K562 treated with DMSO at 1 percent for 4 hours (cell line): ENCODE results near the gene PML. TPM values are rescaled to one million over a fixed set of nuclear protein-coding genes. Genes with fewer than 3 reads are reported as not detected.

Source experiments
- total RNA-seq: library from RNA; unstranded; fragments of 300-600 nt; gene quantifications from 2 replicates; pipeline ENCODE4 v1.2.3, GENCODE V29; 2022; ENCODE audit not compliant: insufficient read depth

Gene PML
- 31.2 and 36.4 TPM in 2 replicates for total RNA-seq

DNA sequence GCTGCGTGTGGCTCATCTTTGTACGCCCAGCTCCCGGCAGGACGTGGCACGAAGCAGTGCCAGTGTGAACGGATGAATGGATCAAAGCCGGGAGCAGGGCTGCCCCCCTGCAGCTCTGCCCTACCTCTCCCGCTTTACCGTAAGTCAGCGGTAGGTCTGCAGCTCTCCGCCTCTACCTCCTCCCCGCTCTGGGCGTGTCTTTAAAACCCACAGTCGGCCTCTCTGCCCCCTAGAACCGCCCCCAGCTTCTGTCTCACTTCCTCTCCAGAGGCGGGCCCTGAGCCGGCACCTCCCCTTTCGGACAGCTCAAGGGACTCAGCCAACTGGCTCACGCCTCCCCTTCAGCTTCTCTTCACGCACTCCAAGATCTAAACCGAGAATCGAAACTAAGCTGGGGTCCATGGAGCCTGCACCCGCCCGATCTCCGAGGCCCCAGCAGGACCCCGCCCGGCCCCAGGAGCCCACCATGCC, at the start of gene PML:
TSS of gene PML (plus strand) at position 304 of the 471 bp plus-strand sequence. CDS start at position 401, 97 bp downstream.

DNA sequence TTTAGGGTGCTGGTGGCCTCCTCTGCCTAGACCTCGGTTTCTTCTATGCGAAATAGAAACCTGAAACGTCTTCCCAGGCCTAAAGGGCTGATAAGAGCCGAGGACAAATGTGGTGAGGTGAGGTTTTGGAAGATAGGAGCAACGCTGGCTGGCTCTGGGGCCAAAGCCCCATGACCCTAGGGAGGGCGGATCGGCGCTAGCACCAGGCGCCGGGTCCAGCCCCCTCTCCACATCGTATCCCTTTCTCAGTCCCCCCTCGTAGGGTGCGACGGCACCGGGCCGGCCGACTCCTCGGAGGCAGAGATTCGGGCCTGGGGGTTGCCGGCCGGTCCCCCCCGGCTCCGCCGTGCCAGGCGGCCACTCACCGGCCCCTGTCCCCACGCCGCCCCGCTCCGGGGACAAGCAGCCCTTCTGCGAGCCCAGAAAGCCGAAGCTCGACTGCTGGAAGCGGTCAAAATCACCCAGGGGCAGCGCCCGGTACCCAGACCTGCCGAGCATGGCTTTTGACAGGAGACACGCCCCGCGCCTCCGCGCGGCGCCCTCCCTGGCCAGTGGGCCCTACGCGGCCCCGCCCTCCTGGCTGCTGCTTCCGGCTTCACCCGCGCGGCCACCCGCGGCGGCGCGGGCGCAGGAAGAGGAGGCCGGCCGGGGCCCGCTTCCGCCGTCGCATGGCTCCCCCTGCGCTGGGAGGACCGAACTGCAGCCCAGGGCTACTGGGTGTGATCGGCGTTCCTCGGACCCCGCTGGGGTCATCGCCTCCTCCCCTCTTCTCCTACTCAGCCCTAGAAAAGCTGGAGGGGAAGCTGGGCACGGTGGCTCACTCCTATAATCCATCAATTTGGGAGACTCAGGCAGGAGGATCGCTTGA, 2.6 kb upstream of the PML start, which contains the start of gene STOML1:
TSS of gene STOML1 (minus strand) at position 570 of the 868 bp plus-strand sequence. CDS start at position 498, 72 bp downstream.

DNA sequence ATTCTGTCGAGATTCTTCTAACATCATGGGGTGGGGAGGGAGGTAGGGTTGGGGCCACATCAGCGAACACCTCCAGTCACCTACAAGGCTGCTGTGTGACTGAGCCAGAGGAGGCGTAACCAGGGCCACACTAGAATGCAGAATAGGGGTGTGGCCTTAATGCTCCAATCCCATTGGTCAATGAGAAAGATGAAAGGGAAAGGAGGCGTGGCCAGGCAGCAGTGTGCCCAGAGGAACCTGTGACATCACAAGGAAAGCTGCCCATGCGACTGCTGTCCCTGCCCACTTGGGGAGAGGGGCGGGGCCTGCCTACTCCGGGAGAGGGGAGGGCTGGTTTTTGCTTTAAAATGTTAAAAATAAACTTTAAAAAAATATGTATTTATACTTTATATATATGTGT, 87.9 kb downstream of the PML start, which contains the start of gene GOLGA6A:
TSS of gene GOLGA6A (minus strand) at position 101 of the 400 bp plus-strand sequence. CDS start at position 60, 41 bp downstream.

Other genes starting within 250 kb of the PML start
- not detected in 2 replicates for gene INSYN1, start 241.4 kb upstream of the PML start, total RNA-seq
- not detected in 2 replicates for gene TBC1D21, start 121.2 kb upstream of the PML start, total RNA-seq
- not detected in 2 replicates for gene LOXL1, start 68.3 kb upstream of the PML start, total RNA-seq
- 5.5 and 6.0 TPM in 2 replicates for gene STOML1, start 2.4 kb upstream of the PML start, total RNA-seq
- 0.18 TPM in 1 of 2 replicates, not detected in the other for gene GOLGA6A, start 87.8 kb downstream of the PML start, total RNA-seq
- gene ISLR2, start 135.9 kb downstream of the PML start, total RNA-seq = not detected in 2 replicates
- gene ISLR, start 179.0 kb downstream of the PML start, total RNA-seq = not detected in 2 replicates
- not detected in 2 replicates for gene STRA6, start 208.1 kb downstream of the PML start, total RNA-seq
- gene CCDC33, start 241.6 kb downstream of the PML start, total RNA-seq = not detected in 2 replicates